Gastrocnemius medialis (tissue), 4 donors: ENCODE results near the gene SNTN. TPM values are rescaled to one million over a fixed set of nuclear protein-coding genes. Genes with fewer than 3 reads are reported as not detected.

ENCODE experiments used
- ATAC-seq, 2 donors: fragments of 150-250 bp; one replicate each; pipeline ENCODE4 v1.9.1; 2016
- DNase-seq, 2 donors: peaks; one replicate each; pipeline ENCODE4 v3.0.0-alpha.2; 2019
- H3K27ac ChIP-seq, 4 donors: fragments of 200-600 bp; sonication (generic); 1 replicate in 1 of 4; 2 replicates in 3 of 4; pipeline ENCODE4 v1.5.1; 2016 to 2018; ENCODE audit warnings: mild to moderate bottlenecking in 2 of 4, moderate library complexity in 1 of 4
- H3K27me3 ChIP-seq, 3 donors: fragments of 200-600 bp; sonication (generic) in 2 of 3; 1 replicate in 1 of 3; 2 replicates in 2 of 3; pipeline versions ENCODE4 v1.5.1 to v1.6.0; 2016 to 2019; ENCODE audit warnings: mild to moderate bottlenecking in 1 of 3, moderate library complexity in 1 of 3
- H3K36me3 ChIP-seq, 2 donors: fragments of 200-600 bp; sonication (generic) in 1 of 2; one replicate each; pipeline ENCODE4 v1.5.1; 2017 to 2018
- H3K4me1 ChIP-seq, 2 donors: fragments of 200-600 bp; sonication (generic) in 1 of 2; one replicate each; pipeline ENCODE4 v1.5.1; 2016 to 2017; ENCODE audit warnings: mild to moderate bottlenecking in 2 of 2
- H3K4me3 ChIP-seq, 4 donors: fragments of 200-600 bp; sonication (generic) in 3 of 4; 1 replicate in 1 of 4; 2 replicates in 3 of 4; pipeline ENCODE4 v1.5.1; 2016 to 2019; ENCODE audit warnings: mild to moderate bottlenecking in 2 of 4
- H3K9me3 ChIP-seq, 3 donors: fragments of 200-600 bp; sonication (generic) in 2 of 3; 1 replicate in 1 of 3; 2 replicates in 2 of 3; pipeline ENCODE4 v1.5.1; 2016 to 2019
- CTCF ChIP-seq, 5 experiments: fragments of 450-650 bp in 3 of 5; fragments of 200-600 bp in 2 of 5; sonication (generic) in 2 of 5; IDR thresholded peaks in 4 of 5; conservative IDR thresholded peaks in 1 of 5; 1 replicate in 4 of 5; 2 replicates in 1 of 5; pipeline ENCODE4 v1.5.1; 2016 to 2019; ENCODE audit warnings: antibody characterized with exemption in 5 of 5, mild to moderate bottlenecking in 3 of 5, moderate library complexity in 3 of 5
- POLR2A ChIP-seq, 2 donors: fragments of 450-650 bp; IDR thresholded peaks; one replicate each; pipeline ENCODE4 v1.6.1; 2017; ENCODE audit warnings: antibody characterized with exemption in 2 of 2, mild to moderate bottlenecking in 2 of 2, moderate library complexity in 2 of 2
- in situ Hi-C, 4 donors: fragments of 200-750 bp; cut with MboI; loops; one replicate each; pipeline versions ENCODE4 v1.15.0 to v1.8.0; 2017; ENCODE audit warnings: low sequenced_read_pairs in 4 of 4
- intact Hi-C: fragments of 100-400 bp; cut with DNase I; formaldehyde crosslinking; loops from one replicate; pipeline ENCODE4 v1.15.1; 2023; ENCODE audit warnings: low total_unique reads
- total RNA-seq, 4 donors: library from RNA; depleted of rRNA; stranded (reverse); fragments of >200 nt; gene quantifications; one replicate each; pipeline versions ENCODE4 v1.1.0 to v1.2.3, GENCODE V29; 2016

SNTN gene
- total RNA-seq, 4 donors from 2014 or later, result not detected

- no peak for DNase-seq
- Histone ChIP-seq H3K27me3 (no peaks in the 10 kb centered on the region), H3K4me1 (no peaks in the 10 kb centered on the region), H3K4me3 (no peak overlapping the region), H3K36me3 (no peaks in the 10 kb centered on the region), H3K9me3 (no peaks in the 10 kb centered on the region), H3K27ac (no peak overlapping the region)
- TF ChIP-seq CTCF (IDR thresholded peaks at IDR 0.05 in 4 of 5, conservative IDR thresholded peaks at IDR 0.05 in 1 of 5) (no peak), POLR2A (IDR thresholded peaks at IDR 0.05) (no peak)
- intact Hi-C loops (no loop called here), in situ Hi-C loops (no loop called here)
- ATAC-seq, result no peak
Observed at GRCh38 chr3:63654931-63655330, 2.5 kb downstream of the SNTN start.

GRCh38 chr3:63655519-63655918, 3.0 kb downstream of the SNTN start:
- Histone ChIP-seq H3K27me3 (no peaks in the 10 kb centered on the region), H3K27ac (no peak overlapping the region), H3K4me3 (no peak overlapping the region), H3K9me3 (no peaks in the 10 kb centered on the region), H3K4me1 (no peaks in the 10 kb centered on the region), H3K36me3 (no peaks in the 10 kb centered on the region)
- in situ Hi-C loops, result no loop called here
- ATAC-seq, result no peak
- TF ChIP-seq CTCF (IDR thresholded peaks at IDR 0.05 in 4 of 5, conservative IDR thresholded peaks at IDR 0.05 in 1 of 5) (no peak), POLR2A (IDR thresholded peaks at IDR 0.05) (no peak)
- intact Hi-C loops, result no loop called here
- DNase-seq, result no peak

- Histone ChIP-seq H3K36me3 (no peaks in the 10 kb centered on the region), H3K9me3 (no peaks in the 10 kb centered on the region), H3K4me1 (no peaks in the 10 kb centered on the region), H3K27me3 (no peaks in the 10 kb centered on the region), H3K4me3 (no peak overlapping the region), H3K27ac (no peak overlapping the region)
- TF ChIP-seq CTCF (IDR thresholded peaks at IDR 0.05 in 4 of 5, conservative IDR thresholded peaks at IDR 0.05 in 1 of 5) (no peak), POLR2A (IDR thresholded peaks at IDR 0.05) (no peak)
- ATAC-seq, result no peak
- no peak for DNase-seq
- in situ Hi-C loops (no loop called here), intact Hi-C loops (no loop called here)
Observed at GRCh38 chr3:63656786-63657185, 4.3 kb downstream of the SNTN start.

GRCh38 chr3:63661242-63661641, 8.8 kb downstream of the SNTN start:
- no peak for TF ChIP-seq POLR2A (IDR thresholded peaks at IDR 0.05)
- TF ChIP-seq CTCF (IDR thresholded peaks at IDR 0.05 in 4 of 5, conservative IDR thresholded peaks at IDR 0.05 in 1 of 5), result no peak
- no peaks in the 10 kb centered on the region for H3K27me3 ChIP-seq
- no peak overlapping the region for H3K27ac ChIP-seq
- DNase-seq (no peak), ATAC-seq (no peak)
- in situ Hi-C loops (no loop called here), intact Hi-C loops (no loop called here)
- H3K4me1 ChIP-seq, result no peaks in the 10 kb centered on the region
- no peaks in the 10 kb centered on the region for H3K36me3 ChIP-seq
- no peaks in the 10 kb centered on the region for H3K9me3 ChIP-seq
- no peak overlapping the region for H3K4me3 ChIP-seq

GRCh38 chr3:63662011-63662410, 9.5 kb downstream of the SNTN start:
- Histone ChIP-seq H3K36me3 (no peaks in the 10 kb centered on the region), H3K27ac (no peak overlapping the region), H3K9me3 (no peaks in the 10 kb centered on the region), H3K4me3 (no peak overlapping the region), H3K4me1 (no peaks in the 10 kb centered on the region), H3K27me3 (no peaks in the 10 kb centered on the region)
- DNase-seq, result no peak
- intact Hi-C loops (no loop called here), in situ Hi-C loops (no loop called here)
- ATAC-seq, result no peak
- no peak for TF ChIP-seq CTCF (IDR thresholded peaks at IDR 0.05 in 4 of 5, conservative IDR thresholded peaks at IDR 0.05 in 1 of 5)
- no peak for TF ChIP-seq POLR2A (IDR thresholded peaks at IDR 0.05)
